GM12801 (cell line): Measurements from ENCODE around the gene BRIP1.

Source experiments
- CTCF ChIP-seq: IDR thresholded peaks from one replicate; pipeline ENCODE4 v1.5.1; 2011; ENCODE audit warnings: control low read depth; ENCODE audit not compliant: insufficient read length; ENCODE audit errors: extremely low read depth

Gene BRIP1

DNA sequence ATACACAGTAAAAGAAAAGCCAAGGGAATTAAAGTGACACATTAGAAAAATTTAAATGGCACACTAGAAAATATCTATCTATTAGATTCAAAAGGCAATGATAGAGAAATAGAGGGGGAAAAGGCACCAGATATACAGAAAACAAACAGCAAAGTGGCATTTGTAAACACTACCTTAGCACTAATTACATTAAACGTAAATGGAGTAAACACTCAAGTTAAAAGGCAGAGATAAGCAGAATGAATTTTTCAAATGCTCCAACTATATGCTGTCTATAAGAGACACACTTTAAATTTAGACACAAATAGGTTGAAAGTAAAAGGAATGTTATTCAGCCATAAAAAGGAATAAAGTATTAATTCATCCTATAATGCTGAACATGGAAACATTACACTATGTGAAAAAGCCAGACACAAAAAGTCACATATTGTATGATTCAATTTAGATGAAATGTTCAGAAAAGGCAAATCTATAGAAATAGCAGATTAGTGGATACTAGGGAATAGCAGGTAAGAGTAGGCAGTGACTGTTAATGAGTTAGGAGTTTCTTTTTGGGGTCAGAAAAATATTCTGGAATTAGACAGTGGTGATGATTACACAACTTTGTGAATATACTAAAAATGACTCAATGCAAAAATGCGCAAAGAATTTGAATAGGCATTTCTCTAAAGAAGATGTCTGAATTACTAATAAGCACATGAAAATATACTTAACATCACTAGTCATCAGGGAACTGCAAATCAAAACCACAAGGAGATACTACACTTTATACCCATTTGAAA is 92.4 kb downstream of the BRIP1 start:
- no peak for TF ChIP-seq CTCF

- no peak for TF ChIP-seq CTCF
These were observed 93.3 kb downstream of the BRIP1 start for GRCh38 chr17:61770043-61770442.

DNA sequence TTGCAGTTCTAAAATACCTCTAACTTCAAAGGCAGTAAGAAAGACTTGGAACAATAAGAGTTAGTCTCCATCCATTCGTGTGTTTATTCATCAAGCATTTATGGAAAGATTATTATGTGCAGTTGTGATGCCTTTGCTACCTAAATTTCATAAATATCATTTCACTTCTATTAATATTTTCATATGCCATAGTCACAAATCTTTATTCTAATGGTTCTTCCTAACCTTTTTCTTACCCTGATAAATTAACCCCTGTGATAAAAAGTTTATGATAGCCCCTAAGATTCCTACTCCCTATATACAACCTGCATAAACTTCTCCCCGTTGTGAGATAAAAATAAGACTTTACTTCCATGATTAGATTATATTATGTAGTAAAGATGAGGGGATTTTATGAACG is 94.9 kb downstream of the BRIP1 start:
- no peak for TF ChIP-seq CTCF

DNA sequence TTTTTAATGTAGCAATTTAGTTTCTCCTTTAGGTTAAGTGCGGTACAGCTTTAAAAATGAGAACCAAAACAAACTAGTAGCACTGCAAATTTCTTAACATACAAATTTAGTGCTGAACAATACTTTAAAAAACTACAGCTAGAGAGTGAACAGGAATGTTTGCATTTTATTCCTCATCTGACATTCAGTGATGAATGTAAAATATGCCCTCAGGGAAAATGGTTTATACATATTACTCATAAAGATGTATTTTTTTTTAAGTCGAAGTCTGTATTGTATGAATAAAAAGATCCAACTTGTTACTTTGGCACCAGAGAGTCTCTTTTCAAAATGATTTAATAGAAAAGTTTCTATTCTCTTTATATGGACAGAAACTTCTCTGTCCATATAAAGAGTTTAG is 96.8 kb downstream of the BRIP1 start:
- no peak for TF ChIP-seq CTCF

DNA sequence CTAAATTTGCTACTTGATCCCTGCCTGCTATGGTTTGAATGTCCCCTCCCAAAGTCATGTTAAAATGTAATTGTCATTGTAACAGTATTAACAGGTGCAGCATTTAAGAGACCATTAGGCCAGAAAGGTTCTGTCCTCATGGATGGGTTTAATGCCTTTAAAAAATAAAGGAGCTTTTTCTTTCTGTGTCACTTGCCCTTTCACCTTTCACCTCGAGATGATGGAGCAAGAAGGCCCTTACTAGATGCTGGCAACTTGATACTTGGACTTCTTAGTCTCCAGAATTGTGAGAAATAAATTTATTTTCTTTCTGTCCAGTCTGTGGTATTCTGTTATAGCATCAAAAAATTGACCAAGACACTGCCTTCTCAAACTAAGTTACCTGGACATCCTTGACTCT is 98.5 kb downstream of the BRIP1 start:
- no peak for TF ChIP-seq CTCF

DNA sequence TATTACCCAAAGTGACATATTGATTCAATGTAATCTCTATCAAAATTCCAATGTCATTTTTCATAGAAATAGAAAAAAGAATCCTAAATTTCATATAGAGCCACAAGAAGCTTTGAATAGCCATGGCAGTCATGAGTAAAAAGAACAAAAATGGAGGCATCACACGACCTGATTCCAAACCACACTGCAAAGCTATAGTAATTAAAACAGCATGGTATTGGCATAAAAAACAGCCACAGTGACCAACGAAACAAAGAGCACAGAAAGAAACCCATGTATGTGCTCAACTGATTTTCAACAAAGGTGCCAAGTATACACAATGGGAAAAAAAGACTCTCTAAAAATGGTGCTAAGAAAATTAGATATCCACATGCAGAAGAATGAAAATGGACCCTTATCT is 101.5 kb downstream of the BRIP1 start:
- TF ChIP-seq CTCF: no peak

DNA sequence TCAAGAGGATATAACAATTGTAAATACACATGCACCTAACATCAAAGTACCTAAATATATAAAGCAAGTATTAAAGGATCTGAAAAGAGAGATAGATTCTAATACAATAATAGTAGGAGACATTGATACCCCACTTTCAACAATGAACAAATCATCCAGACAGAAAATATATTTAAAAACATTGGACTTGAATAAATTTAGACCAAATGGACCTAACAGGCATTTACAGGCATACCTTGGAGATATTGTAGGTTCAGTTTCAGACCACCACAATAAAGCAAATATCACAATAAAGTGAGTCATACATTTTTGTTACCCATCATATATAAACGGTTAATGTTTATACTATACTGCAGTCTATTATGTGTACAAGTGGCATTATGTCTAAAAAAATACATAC is 104.0 kb downstream of the BRIP1 start:
- no peak for TF ChIP-seq CTCF

GRCh38 chr17:61758430-61758829 is 104.9 kb downstream of the BRIP1 start:
- TF ChIP-seq CTCF: no peak
